ENCODE data around the gene MYO7A.

The MYO7A gene

GRCh38 chr11:77182542-77183430 is 54.7 kb downstream of the MYO7A start:
- DNase-seq (ENCODE audit: low spot score): no peak
- FAIRE-seq: no peak

DNA sequence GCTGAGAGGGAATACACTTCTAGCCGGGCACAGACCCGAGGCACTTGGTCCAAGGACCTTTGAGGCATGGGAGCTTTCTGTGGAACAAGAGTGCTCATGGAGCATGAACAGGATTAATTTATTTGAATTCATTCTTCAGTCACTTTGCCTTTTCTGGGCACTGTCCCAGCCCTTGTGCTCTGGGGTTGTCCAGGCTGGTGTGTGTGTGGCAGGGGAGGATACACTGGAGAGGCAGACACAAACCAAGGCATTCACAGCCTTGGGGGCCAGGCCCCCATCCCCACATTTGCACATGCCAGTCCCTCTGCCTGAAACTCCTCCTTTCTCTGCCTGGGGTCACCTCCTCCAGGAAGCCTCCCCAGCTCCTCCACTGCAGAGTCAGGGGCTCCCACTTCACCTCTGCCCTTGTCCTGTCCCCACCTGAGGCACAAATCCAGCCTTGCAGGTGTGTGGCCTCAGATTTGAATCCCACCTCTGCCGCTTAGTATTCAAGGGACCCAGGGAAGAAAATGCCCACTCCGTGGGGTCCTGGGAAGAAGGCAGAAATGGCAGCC is 55.5 kb downstream of the MYO7A start:
- DNase-seq (ENCODE audit: low spot score): no peak
- no peak for FAIRE-seq

- peak; percentile 37 for FAIRE-seq
Observed at GRCh38 chr11:77184136-77184860, 56.3 kb downstream of the MYO7A start.

DNA sequence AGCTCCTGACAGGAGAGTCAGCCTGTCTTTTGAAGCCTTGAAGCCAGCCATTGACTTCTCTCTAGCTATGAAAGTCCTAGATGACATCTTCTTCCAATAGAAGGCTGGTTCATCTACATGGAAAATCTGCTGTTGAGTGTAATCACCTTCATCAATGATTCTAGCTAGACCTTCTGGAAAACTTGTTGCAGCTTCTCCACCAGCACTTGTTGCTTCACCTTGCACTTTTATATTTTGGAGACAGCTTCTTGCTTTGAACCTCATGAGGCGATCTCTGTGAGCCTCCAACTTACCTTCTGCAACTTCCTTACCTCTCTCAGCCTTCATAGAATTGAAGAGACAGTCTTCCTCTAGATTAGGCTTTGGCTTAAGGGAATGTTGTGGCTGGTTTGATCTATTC is 58.3 kb downstream of the MYO7A start:
- DNase-seq (ENCODE audit: low spot score) (no peak), FAIRE-seq (no peak)

More at GRCh38 chr11:77184136-77184860, 56.3 kb downstream of the MYO7A start:
- DNase-seq (ENCODE audit: low spot score): no peak

- no peak for DNase-seq (ENCODE audit: low spot score)
- no peak for FAIRE-seq
Observed at GRCh38 chr11:77187111-77187750, 59.2 kb downstream of the MYO7A start.

DNA sequence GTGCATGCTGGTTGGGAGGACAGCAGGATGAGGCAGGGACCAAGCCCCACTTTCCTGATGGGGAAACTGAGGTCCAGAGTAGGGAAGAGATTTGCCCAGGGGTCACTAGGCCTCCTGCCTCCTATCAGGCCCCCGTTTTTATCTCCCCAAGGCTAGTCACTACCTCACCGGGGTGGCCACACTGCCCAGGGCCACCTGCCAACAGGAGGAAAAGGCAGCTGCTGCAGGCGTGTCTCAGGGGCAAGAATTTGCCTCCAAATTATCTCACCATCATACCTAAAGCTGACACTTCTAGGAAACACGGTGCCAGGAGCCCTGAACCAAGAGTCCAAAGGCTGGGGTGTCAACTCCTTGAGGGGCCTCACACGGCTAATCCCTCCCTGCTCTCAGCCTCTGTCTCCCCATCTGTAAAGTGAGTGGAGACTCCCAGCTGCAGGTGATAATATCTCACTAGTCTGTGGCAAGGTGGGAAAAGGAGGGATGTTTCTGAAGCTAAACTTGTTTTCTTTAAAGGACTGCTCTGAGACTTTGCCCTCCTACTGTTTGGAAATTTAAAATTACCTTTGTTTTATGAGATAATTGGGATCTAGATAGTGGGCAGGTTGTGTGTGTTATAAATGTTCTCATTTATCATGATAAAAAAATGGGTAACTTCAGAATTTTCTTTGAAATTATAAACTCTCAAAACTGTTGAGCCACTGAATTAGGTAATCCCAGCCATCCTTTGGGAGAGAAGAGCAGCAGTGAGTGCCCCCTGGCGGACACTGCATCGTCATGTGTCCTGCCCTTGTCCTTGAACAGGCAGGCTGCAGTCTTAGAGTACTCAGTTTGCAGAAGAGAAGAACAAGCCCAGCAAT is 60.0 kb downstream of the MYO7A start:
- FAIRE-seq (peak; percentile 77), DNase-seq (ENCODE audit: low spot score) (peak; percentile 87)

GRCh38 chr11:77188633-77189491 is 60.8 kb downstream of the MYO7A start:
- DNase-seq (ENCODE audit: low spot score) (no peak), FAIRE-seq (peak; percentile 9)

DNA sequence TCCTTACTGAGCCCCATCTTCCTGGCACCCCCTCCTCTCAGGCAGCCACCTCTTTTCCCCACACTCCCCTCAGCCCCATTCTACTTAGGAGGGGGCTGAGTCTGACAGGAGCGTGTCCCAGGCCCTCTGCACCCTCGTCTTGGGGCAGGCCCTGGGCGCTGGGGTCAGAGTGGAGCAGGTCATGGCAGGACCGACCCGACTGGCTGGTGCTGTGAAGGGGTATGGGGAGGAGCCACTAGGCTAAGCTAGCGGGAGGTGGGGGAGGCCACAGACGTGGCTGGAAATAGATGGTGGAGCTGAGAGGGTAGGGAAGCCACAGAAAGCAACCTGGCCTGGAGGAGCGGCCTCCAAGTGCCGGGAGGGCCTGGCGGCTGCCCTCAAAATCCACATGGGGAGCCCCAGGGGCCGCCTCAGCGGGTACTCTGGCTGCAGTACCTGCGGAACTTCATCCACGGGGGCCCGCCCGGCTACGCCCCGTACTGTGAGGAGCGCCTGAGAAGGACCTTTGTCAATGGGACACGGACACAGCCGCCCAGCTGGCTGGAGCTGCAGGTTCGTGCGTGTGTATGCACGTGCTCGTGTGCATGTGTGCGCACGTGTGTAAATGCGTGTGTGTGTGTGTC is 61.7 kb downstream of the MYO7A start:
- FAIRE-seq: peak; percentile 92
- DNase-seq (ENCODE audit: low spot score): no peak

GRCh38 chr11:77190331-77191075 is 62.5 kb downstream of the MYO7A start:
- peak; percentile 27 for FAIRE-seq
- peak; percentile 25 for DNase-seq (ENCODE audit: low spot score)

DNA sequence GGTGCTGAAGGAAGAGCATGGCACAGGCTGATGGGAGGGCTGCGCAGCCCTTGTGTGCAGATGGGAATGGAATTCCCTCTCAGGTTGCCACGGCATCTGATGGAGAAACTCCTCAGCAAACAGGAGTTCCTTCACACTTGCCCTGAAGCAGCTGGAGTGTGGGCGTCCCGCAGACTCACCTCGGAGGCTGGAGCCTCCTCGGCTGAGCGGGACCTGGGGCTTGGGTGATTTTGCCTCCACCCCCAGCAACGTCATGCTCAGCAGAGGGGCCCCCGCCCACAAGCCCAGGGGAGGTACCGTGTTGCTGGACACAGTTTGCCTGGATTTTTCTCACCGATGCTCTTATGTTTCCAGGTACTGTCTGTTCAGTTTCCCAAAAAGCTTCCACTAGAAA is 63.4 kb downstream of the MYO7A start:
- DNase-seq (ENCODE audit: low spot score) (peak; percentile 85), FAIRE-seq (peak; percentile 91)

- DNase-seq (ENCODE audit: low spot score): peak; percentile 97
- peak; percentile 99 for FAIRE-seq
Observed at GRCh38 chr11:77191823-77192495, 63.9 kb downstream of the MYO7A start.

DNA sequence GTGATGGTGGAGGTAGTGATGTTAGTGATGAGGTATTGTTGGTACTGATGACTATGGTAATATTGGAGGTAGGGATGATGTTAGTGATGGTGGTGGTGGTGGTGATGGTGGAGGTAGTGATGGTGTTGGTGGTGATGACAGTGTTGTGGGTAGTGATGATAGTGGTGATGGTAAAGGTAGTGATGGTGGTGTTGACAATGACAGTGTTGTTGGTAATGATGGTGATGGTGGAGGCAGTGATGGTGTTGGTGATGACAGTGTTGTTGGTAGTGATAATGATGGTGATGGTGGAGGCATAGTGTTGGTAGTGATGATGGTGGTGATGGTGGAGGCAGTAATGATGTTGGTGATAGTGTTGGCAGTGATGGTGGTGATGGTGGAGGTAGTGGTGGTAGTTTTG is 65.1 kb downstream of the MYO7A start:
- FAIRE-seq: peak; percentile 100
- no peak for DNase-seq (ENCODE audit: low spot score)

DNA sequence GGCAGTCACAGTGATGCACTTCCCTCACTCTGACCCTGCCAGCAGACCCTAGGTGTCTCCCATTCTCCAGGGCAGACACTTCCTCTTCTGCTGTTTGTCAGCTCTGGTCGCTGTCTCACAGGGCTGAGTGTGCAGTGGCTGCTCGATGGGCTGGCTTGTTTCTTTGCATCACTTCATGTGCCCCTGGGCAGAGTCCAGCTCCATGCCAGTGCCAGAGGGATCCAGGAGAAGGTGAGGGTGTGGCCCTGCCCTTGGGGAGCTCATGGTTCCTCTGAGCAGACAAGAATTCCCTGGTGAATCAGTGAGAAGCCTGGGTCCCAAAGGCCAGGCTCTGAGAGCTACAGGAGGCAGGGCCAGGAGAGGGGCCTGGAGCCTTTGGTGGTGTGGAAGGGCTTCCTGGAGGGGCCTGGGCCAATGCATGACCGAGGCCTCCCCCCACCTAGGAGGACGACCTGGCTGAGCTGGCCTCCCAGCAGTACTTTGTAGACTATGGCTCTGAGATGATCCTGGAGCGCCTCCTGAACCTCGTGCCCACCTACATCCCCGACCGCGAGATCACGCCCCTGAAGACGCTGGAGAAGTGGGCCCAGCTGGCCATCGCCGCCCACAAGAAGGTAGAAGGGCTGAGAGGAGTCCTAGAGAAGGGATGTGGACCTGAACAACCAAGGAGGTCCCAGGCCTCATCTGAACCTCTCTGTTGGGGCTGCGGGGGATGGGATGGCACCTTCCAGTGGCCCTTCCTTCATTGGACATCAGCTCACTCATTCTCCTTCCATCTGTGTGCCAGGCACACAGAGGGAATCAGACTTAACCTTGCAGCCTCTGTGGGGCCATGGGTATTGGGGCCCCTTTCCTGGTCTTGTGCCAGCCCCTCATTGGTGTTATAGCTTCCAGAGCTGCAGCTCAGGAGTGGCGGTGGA is 66.1 kb downstream of the MYO7A start:
- DNase-seq (ENCODE audit: low spot score) (no peak), FAIRE-seq (peak; percentile 35)

DNA sequence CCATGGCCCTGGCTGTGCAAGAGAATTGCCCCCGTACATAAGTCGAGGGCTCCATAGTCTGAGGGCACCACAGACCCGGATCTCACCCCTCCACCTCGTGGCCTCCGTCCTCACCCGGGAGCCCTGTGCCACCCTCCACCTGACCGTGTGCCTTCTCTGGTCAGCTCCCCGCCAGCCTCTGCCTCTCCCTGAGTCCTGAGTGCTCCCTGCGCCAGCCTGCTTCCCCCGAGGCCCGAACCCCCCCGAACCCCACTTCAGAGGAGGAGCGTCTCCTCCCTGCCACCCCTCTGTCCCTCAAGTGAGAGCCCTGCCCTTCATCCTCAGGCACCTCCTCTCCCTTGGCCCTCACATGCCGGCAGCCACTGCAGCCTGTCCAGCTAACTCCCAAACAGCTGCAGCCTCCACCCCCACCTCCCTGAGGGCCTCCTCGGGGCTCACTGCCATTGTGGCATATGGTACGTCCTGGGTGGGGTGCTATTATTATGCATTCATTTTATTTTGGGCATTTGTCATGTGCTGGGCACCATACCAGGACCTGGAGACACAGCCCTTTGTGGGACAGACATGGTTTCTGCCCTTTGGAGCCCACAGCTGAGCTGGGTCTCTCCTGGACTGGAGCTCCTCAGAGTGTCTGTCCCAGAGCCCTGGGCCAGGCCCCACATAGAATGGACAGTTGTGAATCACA is 67.2 kb downstream of the MYO7A start:
- FAIRE-seq (no peak), DNase-seq (ENCODE audit: low spot score) (no peak)

DNA sequence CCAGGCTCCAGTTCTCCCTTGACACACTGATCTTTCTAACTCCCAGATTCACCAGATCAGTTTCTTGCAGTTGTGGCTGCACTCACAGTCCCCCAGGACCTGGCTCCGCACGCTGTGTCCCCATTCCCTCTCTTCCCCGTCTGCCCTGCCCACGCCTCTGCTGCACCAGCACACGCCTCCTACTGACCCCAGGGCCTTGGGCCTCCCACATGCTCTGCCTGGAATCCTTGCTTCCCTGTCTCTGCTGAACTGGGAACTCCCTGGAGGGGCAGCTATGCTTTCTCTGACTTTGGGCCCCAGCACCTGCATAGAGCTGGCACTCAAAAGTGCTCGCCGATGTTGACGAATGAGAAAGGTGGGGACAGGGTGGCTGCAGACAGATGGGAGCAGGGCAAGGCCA is 68.9 kb downstream of the MYO7A start:
- no peak for DNase-seq (ENCODE audit: low spot score)
- no peak for FAIRE-seq

GRCh38 chr11:77197626-77198320 is 69.7 kb downstream of the MYO7A start:
- no peak for DNase-seq (ENCODE audit: low spot score)
- FAIRE-seq: no peak
